HEK293T (cell line): Measurements from ENCODE around the gene GSPT1.

Source experiments
- BHLHE40 ChIP-seq: fragments of 450-650 bp; IDR thresholded peaks from 2 replicates; pipeline ENCODE4 v1.6.1; 2016; ENCODE audit warnings: mild to moderate bottlenecking, moderate library complexity, borderline replicate concordance
- CTBP1 ChIP-seq: fragments of 450-650 bp; IDR thresholded peaks from 2 replicates; pipeline ENCODE4 v1.6.1; 2016; ENCODE audit warnings: borderline replicate concordance
- ELF4 ChIP-seq: fragments of 450-650 bp; IDR thresholded peaks from 2 replicates; pipeline ENCODE4 v1.6.1; 2017; ENCODE audit warnings: antibody characterized with exemption
- FOXA1 ChIP-seq: fragments of 450-650 bp; IDR thresholded peaks from 2 replicates; pipeline ENCODE4 v1.6.1; 2016; ENCODE audit warnings: mild to moderate bottlenecking
- FOXK2 ChIP-seq: fragments of 450-650 bp; IDR thresholded peaks from 2 replicates; pipeline ENCODE4 v1.6.1; 2016; ENCODE audit warnings: mild to moderate bottlenecking
- FOXM1 ChIP-seq: fragments of 450-650 bp; IDR thresholded peaks from 2 replicates; pipeline ENCODE4 v1.6.1; 2017; ENCODE audit warnings: mild to moderate bottlenecking, borderline replicate concordance
- HDGF ChIP-seq: fragments of 450-650 bp; IDR thresholded peaks from 2 replicates; pipeline ENCODE4 v1.6.1; 2017; ENCODE audit warnings: antibody characterized with exemption, borderline replicate concordance
- L3MBTL2 ChIP-seq: fragments of 450-650 bp; conservative IDR thresholded peaks from 2 replicates; pipeline ENCODE4 v1.6.1; 2016; ENCODE audit warnings: mild to moderate bottlenecking
- NFRKB ChIP-seq: fragments of 450-650 bp; IDR thresholded peaks from 2 replicates; pipeline ENCODE4 v1.6.1; 2016; ENCODE audit warnings: mild to moderate bottlenecking, moderate library complexity
- SP1 ChIP-seq: fragments of 450-650 bp; IDR thresholded peaks from 2 replicates; pipeline ENCODE4 v1.6.1; 2017
- SUZ12 ChIP-seq: fragments of 450-650 bp; IDR thresholded peaks from 2 replicates; pipeline ENCODE4 v1.6.1; 2016; ENCODE audit warnings: mild to moderate bottlenecking
- ZNF384 ChIP-seq: fragments of 450-650 bp; IDR thresholded peaks from 2 replicates; pipeline ENCODE4 v1.6.1; 2016

DNA sequence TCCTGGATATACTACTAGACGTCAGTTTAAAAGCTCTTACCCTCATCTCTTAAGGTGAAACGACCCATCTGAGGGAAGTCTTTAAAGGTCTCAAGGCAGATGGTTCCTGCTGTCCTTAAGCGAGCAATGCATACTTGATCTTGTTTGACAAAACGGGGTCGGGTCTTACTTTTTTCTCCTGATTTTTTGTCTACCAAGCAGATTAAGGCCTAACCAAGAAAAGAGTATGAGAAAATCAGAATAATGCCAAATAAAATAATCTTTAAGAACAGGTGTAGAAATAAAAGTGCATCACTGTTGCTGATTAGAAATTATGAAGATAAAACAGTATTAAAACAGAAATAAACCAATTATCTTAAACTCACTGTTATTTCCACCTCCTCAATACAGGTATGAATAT is 40.0 kb downstream of the GSPT1 start:
- TF ChIP-seq SUZ12 = no peak
- TF ChIP-seq FOXK2 = no peak
- no peak for TF ChIP-seq FOXM1
- no peak for TF ChIP-seq NFRKB
- TF ChIP-seq BHLHE40 = no peak
- no peak for TF ChIP-seq FOXA1
- no peak for TF ChIP-seq CTBP1
- TF ChIP-seq SP1 = no peak
- no peak for TF ChIP-seq ZNF384
- no peak for TF ChIP-seq ELF4
- TF ChIP-seq L3MBTL2 = no peak
- no peak for TF ChIP-seq HDGF
